Stimulated activated CD8-positive, alpha-beta memory T cell treated with anti-CD3 and anti-CD28 coated beads, Interleukin-12 subunit alpha, Interleukin-12 subunit beta, amount 100 ng/mL, for 24 hours (primary cell): ENCODE measurements around the gene CES4A.
A peak's percentile ranks its signal among the peaks of the same experiment; 100 is the strongest.
"Not testable (repeated sequence)": the region's sequence is repeated elsewhere in the genome, so short reads cannot be mapped to it uniquely, and the experiment has no call there.

Experiments
- DNase-seq: peaks from one replicate; pipeline ENCODE4 v3.0.0-alpha.2; 2020; ENCODE audit errors: extremely low read depth

The CES4A gene

GRCh38 chr16:67022531-67023214 lies 34.3 kb downstream of the CES4A start:
- DNase-seq = no peak

DNA sequence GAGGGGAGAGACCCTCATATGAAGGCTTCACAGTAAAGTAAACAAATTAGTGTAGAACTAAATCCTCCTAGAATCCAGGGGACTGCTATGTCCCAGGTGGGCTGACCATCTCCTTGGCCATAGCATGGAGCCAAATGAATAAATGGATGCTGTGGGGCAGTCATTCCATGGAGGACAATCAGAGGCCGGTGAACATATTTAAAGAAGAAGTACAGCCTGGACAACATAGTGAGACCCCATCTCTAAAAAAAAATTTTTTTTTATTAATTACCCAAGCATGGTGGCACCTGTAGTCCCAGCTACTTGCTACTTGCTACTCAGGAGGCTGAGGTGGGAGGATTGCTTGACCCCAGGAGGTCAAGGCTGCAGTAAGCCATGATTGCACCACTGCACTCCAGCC lies 35.3 kb downstream of the CES4A start:
- DNase-seq = no peak

DNA sequence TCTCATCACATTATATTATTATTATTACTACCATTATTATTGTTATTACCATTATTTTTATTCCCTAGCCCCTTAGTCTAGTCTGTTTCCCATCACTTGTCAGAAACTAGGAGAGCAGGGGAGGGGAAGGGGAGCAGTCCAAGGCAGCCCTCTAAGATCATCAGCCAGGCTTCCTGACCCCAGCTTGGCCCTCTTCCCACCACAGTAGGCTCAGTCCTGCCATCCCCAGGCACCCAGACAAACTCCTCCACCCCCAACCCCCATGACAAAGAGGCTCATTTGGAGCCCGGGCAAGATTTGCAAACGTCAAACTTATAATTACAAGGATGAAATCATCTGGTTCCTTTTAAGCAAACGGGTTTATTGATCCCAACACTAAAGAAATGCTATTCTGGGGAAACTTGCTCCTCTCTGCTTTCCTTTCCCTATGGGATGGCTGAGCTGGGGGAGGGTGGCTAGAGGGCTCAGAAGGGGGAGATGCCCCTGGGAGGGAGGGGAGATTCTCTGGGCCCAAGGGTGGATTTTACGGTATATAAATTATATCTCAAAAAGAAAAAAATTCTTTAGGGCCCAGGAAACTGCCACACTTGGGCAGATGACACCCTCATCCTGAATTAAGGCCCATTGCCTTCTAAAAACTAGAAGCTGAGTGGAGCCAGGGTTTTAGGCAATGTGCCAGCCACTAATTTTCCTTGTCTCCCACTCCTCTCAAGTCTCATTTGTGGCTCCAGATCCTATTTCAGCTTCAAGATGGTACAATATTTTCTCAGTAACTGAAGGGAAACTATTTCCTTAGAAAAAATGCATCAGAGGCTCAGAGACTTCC lies 36.2 kb downstream of the CES4A start:
- no peak for DNase-seq

- no peak for DNase-seq
Observed at GRCh38 chr16:67025210-67025550, 36.8 kb downstream of the CES4A start.

DNA sequence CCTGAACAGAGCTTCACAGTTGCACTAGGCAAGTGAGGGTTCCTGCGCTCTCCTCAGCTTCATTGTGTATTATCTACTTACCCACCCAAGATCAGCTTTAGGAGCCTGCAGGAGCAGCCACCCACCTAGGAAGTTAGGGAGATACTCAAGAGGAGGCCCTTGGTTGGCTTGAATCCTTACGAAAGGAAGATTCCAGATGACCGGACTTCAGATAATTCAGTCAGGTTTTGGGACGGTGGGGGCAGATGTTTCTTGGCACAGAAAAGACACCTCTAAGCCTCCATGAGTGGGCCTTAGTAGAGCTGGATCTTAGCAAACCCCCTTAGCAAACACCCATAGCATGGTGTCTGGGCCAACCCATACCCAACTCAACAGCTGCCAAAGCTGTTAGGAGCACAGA lies 38.2 kb downstream of the CES4A start:
- DNase-seq = no peak

DNA sequence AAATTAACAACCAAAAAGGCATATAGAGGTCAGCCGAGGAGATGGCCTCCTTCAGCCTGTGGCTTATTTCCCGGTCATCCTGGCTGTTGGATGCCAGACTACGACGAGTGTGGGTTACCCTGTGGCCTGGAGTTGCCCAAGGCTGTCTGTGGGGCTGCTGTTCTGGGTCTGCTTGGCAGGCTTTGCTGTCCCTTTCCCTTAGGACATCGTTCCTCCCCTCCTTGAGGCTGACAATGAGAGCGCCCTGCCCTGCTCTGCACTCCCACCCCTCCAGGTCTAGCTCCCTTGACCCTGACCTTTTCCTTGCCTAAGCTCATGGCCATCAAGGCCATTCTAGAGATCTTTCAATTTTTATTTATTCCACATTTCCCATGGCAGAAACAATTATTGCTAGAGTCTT lies 38.7 kb downstream of the CES4A start:
- no peak for DNase-seq

DNA sequence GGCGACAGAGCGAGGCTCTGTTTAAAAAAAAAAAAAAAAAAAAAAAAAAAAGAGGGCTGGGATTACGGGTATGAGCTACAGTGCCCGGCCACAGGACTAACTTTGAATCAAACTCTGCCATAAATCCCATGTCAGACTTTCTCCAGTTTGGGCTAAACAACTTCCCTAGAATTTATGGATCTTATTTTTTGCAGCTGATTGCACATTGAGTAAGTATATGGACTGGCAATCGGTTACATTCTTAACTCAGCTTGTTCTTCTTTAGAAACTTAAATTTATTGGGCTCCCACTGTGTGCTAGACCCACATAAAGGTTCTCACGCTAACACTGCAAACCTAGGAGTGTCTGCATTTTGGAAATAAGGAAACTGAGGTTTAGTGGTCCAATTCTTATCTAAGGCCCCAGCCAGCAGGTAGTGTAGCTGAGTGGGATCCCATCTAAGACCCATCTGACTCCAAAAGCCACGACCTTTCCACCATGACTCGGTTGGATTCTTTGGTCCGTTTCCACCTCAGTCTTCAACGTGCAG lies 39.8 kb downstream of the CES4A start:
- DNase-seq = no peak

GRCh38 chr16:67028696-67029253 lies 40.4 kb downstream of the CES4A start, which contains the start of gene CBFB:
Gene CBFB, plus strand, starts transcription at chr16:67029149. Its CDS starts 259 bp downstream, at chr16:67029408.
- DNase-seq = peak; percentile 79

GRCh38 chr16:67029254-67030096 lies 41.1 kb downstream of the CES4A start:
- DNase-seq = peak; percentile 21

GRCh38 chr16:67030221-67030962 lies 42.0 kb downstream of the CES4A start:
- no peak for DNase-seq

DNA sequence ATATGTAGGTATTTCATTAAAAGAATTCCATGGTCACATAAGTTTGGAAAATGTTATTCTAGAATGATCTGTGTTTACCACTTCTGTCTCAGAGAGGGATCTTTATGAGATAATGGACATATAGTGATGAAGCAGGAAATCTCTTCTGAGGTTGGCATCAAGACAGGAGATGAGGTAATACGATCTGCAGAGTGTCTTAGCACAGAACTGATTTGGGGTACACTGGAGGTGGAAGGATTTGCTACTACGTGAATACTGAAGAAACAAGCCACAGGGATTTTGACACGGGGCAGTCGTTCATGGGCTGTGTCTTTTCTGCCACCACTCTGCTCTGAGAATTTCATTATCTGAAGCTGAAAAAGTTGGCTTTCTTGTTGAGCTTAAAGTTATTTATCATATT lies 46.1 kb downstream of the CES4A start:
- DNase-seq = no peak

- DNase-seq = no peak
Observed at GRCh38 chr16:67035364-67035763, 47.0 kb downstream of the CES4A start.

DNA sequence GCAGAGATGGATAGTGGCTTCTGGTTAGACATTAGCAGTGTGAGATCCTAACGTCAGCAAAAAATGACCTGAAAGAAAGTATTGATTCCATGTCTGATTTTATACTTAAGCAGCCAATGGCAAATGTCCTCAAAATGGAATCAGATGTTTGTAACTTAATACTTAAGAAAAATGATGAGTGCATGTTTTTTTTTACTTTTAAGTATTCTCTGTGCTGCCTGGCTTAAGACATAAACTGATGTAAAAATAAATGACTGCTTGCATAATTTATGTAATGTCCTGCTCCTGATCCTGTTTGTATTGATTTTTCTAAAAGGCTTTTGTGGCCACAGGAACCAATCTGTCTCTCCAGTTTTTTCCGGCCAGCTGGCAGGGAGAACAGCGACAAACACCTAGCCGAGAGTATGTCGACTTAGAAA lies 47.9 kb downstream of the CES4A start:
- no peak for DNase-seq

DNA sequence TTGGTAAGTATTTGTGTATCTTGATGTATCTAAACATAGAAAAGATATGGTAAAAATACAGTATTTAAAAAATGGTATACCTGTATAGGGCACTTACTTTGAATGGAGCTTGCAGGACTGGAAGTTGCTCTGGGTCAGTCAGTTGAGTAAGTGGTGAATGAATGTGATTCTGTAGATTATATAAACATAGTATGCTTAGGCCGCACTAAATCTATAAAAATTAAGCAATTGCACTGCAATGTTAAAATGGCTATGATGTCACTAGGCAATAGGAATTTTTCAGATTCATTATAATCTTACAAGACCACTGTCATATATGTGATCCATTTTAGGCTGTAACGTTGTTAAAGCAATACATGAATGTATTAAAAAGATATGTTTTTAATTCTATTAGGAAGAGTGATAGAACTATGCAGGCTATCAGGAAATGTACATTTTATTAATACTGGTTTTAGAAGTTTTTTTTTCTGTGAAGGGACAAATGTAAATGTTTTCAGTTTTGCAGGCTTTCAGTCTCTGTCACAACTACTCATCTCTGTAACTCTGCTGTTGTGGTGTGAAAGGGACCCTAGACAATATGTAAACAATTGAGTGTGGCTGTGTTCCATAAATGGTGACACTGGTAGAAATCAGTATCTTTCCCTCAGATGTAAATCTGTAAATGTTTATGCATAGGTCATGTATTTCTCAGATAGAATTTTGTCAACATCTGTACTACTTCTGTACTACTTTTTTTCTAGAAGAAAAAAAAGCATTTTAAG lies 51.1 kb downstream of the CES4A start:
- DNase-seq = no peak

- DNase-seq = no peak
Observed at GRCh38 chr16:67040166-67040565, 51.8 kb downstream of the CES4A start.

- no peak for DNase-seq
Observed at GRCh38 chr16:67040906-67041305, 52.5 kb downstream of the CES4A start.

GRCh38 chr16:67041520-67041919 lies 53.1 kb downstream of the CES4A start:
- not testable (repeated sequence) for DNase-seq

DNA sequence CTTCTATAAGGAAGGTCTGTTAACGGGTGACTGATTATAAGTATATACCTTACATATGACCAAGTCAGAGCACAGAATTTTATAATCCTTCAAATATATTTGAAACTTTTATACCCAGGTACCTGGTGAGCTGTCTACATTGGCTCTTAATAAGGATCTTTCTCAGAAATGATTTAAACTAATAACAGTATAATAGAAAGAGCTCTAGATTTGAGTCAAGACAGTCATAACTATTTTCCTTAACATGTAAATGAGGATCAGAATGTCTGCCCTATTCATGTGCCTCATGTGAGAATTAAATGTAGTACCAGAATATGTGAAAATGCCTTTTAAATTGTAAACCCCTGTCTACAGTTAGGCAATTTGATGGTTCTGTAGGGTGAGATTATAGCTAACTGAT lies 55.0 kb downstream of the CES4A start:
- no peak for DNase-seq

DNA sequence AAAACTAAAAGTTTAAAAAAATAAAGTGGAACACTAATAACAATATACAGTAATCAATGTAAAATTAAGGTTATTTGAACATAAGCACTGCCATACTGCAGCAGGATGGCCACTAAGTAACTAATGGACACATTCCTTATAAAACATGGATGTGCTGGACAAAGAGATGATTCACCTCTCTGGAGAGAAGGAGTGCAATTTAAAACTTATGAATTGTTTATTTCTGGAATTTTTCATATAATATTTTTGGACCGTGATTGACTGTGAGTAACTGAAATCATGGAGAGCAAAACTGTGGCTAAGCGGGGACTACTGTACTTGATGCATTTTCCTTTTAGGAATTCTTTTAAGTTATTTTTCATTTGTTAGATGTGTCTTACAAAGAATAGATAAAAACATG lies 62.4 kb downstream of the CES4A start:
- DNase-seq = no peak

DNA sequence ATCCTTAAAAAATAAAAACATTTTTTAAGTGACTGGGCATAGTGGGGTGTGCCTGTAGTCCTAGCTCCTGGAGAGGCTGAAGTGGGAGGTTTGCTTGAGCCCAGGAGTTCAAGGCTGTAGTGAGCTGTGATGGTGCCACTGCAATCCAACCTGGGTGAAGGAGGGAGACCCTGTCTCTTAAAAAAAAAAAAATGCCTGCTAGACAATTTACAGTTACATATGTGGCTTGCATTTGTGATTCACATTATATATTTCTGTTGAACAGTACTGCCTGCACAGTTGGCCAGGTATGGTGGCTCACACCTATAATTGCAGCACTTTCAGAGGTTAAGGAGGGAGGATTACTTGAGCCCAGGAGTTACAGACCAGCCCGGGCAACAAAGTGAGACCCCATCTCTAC lies 64.0 kb downstream of the CES4A start:
- no peak for DNase-seq
